ENCODE results near the gene PUS10. TPM values are rescaled to one million over a fixed set of nuclear protein-coding genes. Genes with fewer than 3 reads are reported as not detected.

Gene PUS10
- total and polyA plus RNA-seq, 2 experiments from 2014 or later = 2.2 to 2.5 TPM

- no peaks in the 10 kb centered on the region for H3K36me3 ChIP-seq (ENCODE audit: insufficient read depth)
- no peak overlapping the region for H3K4me2 ChIP-seq
- no peaks in the 10 kb centered on the region for H3F3A ChIP-seq (replicated peaks; ENCODE audit: low read depth)
- peaks cover 1% of the 10 kb centered on the region for H3K27me3 Mint-ChIP-seq (ENCODE audit: insufficient read depth, low read depth, poor library complexity)
- no peaks in the 10 kb centered on the region for H3K36me3 Mint-ChIP-seq (ENCODE audit: low read depth)
- peaks cover 19% of the 10 kb centered on the region; the same call in 2 of the 3 replicates for H3K4me1 Mint-ChIP-seq
- H2AFZ ChIP-seq = no peak overlapping the region
- H3K27ac ChIP-seq (ENCODE audit: low read depth) = no peak overlapping the region
- no peaks in the 10 kb centered on the region for H3K9me2 ChIP-seq (ENCODE audit: insufficient read depth)
- DNase-seq (ENCODE audit: low spot score) (no peak), ATAC-seq (no peak)
- peaks cover 15% of the 10 kb centered on the region; the same call in 1 of the 2 replicates for H3K4me1 ChIP-seq (ENCODE audit: insufficient read depth)
- no peak overlapping the region for H3K4me3 ChIP-seq
- no peaks in the 10 kb centered on the region for H3K9me3 Mint-ChIP-seq
- H3K79me2 ChIP-seq (replicated peaks; ENCODE audit: insufficient read depth) = no peaks in the 10 kb centered on the region
- H3K4me3 Mint-ChIP-seq = no peak overlapping the region
- no peak for TF ChIP-seq CREB1 (CRISPR knock-in tag; IDR thresholded peaks at IDR 0.05; ENCODE audit: low read depth)
- TF ChIP-seq, protein P1, sequence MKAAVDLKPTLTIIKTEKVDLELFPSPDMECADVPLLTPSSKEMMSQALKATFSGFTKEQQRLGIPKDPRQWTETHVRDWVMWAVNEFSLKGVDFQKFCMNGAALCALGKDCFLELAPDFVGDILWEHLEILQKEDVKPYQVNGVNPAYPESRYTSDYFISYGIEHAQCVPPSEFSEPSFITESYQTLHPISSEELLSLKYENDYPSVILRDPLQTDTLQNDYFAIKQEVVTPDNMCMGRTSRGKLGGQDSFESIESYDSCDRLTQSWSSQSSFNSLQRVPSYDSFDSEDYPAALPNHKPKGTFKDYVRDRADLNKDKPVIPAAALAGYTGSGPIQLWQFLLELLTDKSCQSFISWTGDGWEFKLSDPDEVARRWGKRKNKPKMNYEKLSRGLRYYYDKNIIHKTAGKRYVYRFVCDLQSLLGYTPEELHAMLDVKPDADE (IDR thresholded peaks at IDR 0.05) = no peak
- no peak for TF ChIP-seq POLR2AphosphoS5 (IDR thresholded peaks at IDR 0.05; ENCODE audit: low read depth)
- TF ChIP-seq ZNF331 (CRISPR knock-in tag; IDR thresholded peaks at IDR 0.05; ENCODE audit: low read depth) = no peak
- TF ChIP-seq EZH2phosphoT487 (IDR thresholded peaks at IDR 0.05; ENCODE audit: unreplicated experiment) = no peak
- no peak for TF ChIP-seq EZH2 (IDR thresholded peaks at IDR 0.05; ENCODE audit: low read depth, unreplicated experiment)
- TF ChIP-seq, protein P2, sequence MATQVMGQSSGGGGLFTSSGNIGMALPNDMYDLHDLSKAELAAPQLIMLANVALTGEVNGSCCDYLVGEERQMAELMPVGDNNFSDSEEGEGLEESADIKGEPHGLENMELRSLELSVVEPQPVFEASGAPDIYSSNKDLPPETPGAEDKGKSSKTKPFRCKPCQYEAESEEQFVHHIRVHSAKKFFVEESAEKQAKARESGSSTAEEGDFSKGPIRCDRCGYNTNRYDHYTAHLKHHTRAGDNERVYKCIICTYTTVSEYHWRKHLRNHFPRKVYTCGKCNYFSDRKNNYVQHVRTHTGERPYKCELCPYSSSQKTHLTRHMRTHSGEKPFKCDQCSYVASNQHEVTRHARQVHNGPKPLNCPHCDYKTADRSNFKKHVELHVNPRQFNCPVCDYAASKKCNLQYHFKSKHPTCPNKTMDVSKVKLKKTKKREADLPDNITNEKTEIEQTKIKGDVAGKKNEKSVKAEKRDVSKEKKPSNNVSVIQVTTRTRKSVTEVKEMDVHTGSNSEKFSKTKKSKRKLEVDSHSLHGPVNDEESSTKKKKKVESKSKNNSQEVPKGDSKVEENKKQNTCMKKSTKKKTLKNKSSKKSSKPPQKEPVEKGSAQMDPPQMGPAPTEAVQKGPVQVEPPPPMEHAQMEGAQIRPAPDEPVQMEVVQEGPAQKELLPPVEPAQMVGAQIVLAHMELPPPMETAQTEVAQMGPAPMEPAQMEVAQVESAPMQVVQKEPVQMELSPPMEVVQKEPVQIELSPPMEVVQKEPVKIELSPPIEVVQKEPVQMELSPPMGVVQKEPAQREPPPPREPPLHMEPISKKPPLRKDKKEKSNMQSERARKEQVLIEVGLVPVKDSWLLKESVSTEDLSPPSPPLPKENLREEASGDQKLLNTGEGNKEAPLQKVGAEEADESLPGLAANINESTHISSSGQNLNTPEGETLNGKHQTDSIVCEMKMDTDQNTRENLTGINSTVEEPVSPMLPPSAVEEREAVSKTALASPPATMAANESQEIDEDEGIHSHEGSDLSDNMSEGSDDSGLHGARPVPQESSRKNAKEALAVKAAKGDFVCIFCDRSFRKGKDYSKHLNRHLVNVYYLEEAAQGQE (IDR thresholded peaks at IDR 0.05; ENCODE audit: unreplicated experiment) = no peak
- no peak for TF ChIP-seq NANOG (IDR thresholded peaks at IDR 0.05; ENCODE audit: borderline replicate concordance)
- TF ChIP-seq ZNF114 (CRISPR knock-in tag; IDR thresholded peaks at IDR 0.05) = no peak
- no peak for TF ChIP-seq STAT1 (IDR thresholded peaks at IDR 0.05; ENCODE audit: unreplicated experiment)
- H3K27me3 ChIP-seq (ENCODE audit: insufficient read depth) = no peaks in the 10 kb centered on the region
- H3K27ac Mint-ChIP-seq = no peak overlapping the region
- no peaks in the 10 kb centered on the region for H4K20me1 ChIP-seq (replicated peaks; ENCODE audit: insufficient read depth)
These were observed 54.9 kb downstream of the PUS10 start for GRCh38 chr2:60963190-60963589.

GRCh38 chr2:60962528-60962927 lies 55.5 kb downstream of the PUS10 start:
- no peak for ATAC-seq
- Mint-ChIP-seq H3K4me3 (no peak overlapping the region), H3K36me3 (ENCODE audit: low read depth) (no peaks in the 10 kb centered on the region)

More at GRCh38 chr2:60962528-60962927, 55.5 kb downstream of the PUS10 start:
- peaks cover 15% of the 10 kb centered on the region; the same call in 1 of the 2 replicates for H3K4me1 ChIP-seq (ENCODE audit: insufficient read depth)
- Mint-ChIP-seq H3K27ac (no peak overlapping the region), H3K27me3 (ENCODE audit: insufficient read depth, low read depth, poor library complexity) (peaks cover 1% of the 10 kb centered on the region), H3K4me1 (peaks cover 19% of the 10 kb centered on the region; the same call in 2 of the 3 replicates), H3K9me3 (no peaks in the 10 kb centered on the region)
- no peaks in the 10 kb centered on the region for H3K27me3 ChIP-seq (ENCODE audit: insufficient read depth)
- no peaks in the 10 kb centered on the region for H3K79me2 ChIP-seq (replicated peaks; ENCODE audit: insufficient read depth)
- H2AFZ ChIP-seq = no peak overlapping the region
- H3K27ac ChIP-seq (ENCODE audit: low read depth) = no peak overlapping the region
- H3K36me3 ChIP-seq (ENCODE audit: insufficient read depth) = no peaks in the 10 kb centered on the region
- no peak for DNase-seq (ENCODE audit: low spot score)
- H3K4me2 ChIP-seq = no peak overlapping the region
- no peak overlapping the region for H3K4me3 ChIP-seq
- no peaks in the 10 kb centered on the region for H3K9me2 ChIP-seq (ENCODE audit: insufficient read depth)
- TF ChIP-seq, protein P3, sequence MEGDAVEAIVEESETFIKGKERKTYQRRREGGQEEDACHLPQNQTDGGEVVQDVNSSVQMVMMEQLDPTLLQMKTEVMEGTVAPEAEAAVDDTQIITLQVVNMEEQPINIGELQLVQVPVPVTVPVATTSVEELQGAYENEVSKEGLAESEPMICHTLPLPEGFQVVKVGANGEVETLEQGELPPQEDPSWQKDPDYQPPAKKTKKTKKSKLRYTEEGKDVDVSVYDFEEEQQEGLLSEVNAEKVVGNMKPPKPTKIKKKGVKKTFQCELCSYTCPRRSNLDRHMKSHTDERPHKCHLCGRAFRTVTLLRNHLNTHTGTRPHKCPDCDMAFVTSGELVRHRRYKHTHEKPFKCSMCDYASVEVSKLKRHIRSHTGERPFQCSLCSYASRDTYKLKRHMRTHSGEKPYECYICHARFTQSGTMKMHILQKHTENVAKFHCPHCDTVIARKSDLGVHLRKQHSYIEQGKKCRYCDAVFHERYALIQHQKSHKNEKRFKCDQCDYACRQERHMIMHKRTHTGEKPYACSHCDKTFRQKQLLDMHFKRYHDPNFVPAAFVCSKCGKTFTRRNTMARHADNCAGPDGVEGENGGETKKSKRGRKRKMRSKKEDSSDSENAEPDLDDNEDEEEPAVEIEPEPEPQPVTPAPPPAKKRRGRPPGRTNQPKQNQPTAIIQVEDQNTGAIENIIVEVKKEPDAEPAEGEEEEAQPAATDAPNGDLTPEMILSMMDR (conservative IDR thresholded peaks at IDR 0.05; ENCODE audit: low read depth in 2 of 2) = no peak
- TF ChIP-seq STAT1 (IDR thresholded peaks at IDR 0.05; ENCODE audit: unreplicated experiment) = no peak
- no peak for TF ChIP-seq EZH2 (IDR thresholded peaks at IDR 0.05; ENCODE audit: low read depth, unreplicated experiment)
- TF ChIP-seq, protein P2 (IDR thresholded peaks at IDR 0.05; ENCODE audit: unreplicated experiment) = no peak
- no peak for TF ChIP-seq POLR2AphosphoS5 (IDR thresholded peaks at IDR 0.05; ENCODE audit: low read depth)
- no peak for TF ChIP-seq ZNF114 (CRISPR knock-in tag; IDR thresholded peaks at IDR 0.05)
- no peak for TF ChIP-seq JUNB (IDR thresholded peaks at IDR 0.05; ENCODE audit: unreplicated experiment)
- H3F3A ChIP-seq (replicated peaks; ENCODE audit: low read depth) = no peaks in the 10 kb centered on the region
- H4K20me1 ChIP-seq (replicated peaks; ENCODE audit: insufficient read depth) = no peaks in the 10 kb centered on the region
